WI38 (cell line): ENCODE results near the gene NNT.
"Not testable (repeated sequence)": the region's sequence is repeated elsewhere in the genome, so short reads cannot be mapped to it uniquely, and the experiment has no call there.

ENCODE experiments used
- H3K4me3 ChIP-seq: 2 replicates; pipeline ENCODE4 v1.5.1; 2011; ENCODE audit warnings: low read depth, mild to moderate bottlenecking, control low read depth, low read length
- CTCF ChIP-seq: IDR thresholded peaks from 2 replicates; pipeline ENCODE4 v1.5.1; 2012; ENCODE audit warnings: low read depth, mild to moderate bottlenecking, control low read depth, low read length

NNT gene

DNA sequence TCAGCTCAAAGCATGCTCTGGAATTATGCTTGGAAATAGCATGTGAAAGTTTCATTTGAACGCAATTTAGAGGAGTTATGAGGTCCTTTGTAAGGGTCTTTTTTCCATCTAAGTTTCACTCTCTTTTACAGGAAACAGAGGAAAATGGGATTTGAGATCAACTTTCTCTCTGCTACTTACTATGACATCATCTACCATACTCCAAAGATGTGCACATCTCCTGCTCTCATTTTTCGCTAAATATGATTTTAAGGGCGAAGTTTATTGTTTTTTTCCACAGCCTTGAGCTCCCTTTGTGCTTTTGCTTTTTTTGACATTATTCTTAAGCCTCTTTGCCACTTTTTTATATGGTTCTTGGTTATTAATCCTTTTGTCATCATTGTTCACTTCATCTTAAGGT lies 125.6 kb downstream of the NNT start:
- no peak for TF ChIP-seq CTCF

DNA sequence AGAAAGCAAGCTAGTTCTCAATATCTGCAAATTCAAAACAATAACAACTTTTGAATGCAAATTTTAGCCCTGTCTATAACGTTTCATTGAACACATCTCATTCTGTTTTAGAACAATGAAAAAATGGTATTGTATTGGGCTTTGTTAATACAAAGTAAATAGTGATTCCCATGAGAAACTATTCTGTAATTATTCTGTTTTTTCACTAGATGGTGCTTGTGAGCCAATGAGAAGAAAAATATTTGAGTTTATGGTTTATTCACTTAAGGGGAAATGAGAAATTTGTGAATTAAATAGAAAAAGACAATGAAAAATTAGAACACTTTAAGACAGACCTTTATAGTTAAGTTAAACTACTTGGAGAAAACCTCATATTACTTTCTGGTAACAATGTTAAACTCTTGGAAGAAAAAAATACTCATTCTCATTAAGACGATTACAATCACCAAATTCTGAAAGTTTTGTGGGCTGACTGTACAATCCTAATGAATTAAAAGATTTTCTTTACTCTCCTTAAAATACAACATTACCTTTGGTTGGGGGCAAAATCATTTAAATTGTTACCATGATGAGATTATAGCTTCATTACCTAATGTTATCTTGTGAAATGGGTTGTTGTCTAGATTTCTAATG lies 127.0 kb downstream of the NNT start:
- peak; percentile 17; the same call in 1 of the 2 replicates for TF ChIP-seq CTCF
- H3K4me3 ChIP-seq = no peak overlapping the region

More for the DNA sequence above, 125.6 kb downstream of the NNT start:
- H3K4me3 ChIP-seq = no peak overlapping the region

DNA sequence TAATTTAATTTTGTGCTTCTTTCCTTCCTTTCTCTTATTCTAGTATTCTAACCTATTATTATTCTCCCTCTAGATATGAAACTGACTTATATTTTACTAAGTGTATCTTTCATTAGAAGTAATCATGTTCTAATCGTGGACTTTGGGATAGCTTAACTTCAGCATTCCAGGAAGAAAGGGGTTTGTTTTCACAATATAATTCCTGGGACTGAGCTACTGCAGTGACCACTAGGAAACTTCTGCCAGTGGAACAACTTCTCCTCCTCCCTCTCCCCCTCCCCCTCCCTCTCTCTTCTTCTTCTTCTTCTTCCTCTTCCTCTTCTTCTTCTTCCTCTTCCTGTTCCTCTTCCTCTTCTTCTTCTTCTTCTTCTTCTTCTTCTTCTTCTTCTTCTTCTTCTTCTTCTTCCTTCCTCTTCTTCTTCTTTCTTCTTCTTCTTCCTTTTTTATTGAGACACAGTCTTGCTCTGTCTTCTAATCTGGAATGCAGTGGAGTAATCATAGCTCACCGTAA lies 127.9 kb downstream of the NNT start:
- H3K4me3 ChIP-seq = no peak overlapping the region
- TF ChIP-seq CTCF = no peak

DNA sequence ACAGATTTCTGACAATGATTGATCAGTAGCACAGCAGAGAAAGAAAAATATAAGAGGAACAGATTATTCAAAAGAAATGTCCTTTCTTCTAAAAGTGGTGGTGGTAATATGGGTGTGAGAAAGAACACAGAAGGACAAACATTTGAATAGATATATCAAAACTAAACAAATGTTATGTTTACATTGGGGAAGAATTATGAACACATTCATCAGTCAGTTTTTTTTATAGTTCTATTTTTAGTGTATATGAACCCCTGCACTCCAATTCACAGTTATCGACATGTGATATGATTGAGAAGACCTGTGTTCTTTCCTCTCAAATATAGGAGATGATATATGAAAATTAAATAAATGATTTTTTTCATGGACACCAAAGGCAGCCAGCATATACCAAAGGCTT lies 128.6 kb downstream of the NNT start:
- TF ChIP-seq CTCF = no peak
- no peak overlapping the region for H3K4me3 ChIP-seq

- not testable (repeated sequence) for H3K4me3 ChIP-seq
Observed at GRCh38 chr5:43745923-43746548, 143.1 kb downstream of the NNT start.

GRCh38 chr5:43750809-43751208 lies 147.8 kb downstream of the NNT start:
- TF ChIP-seq CTCF = no peak
- H3K4me3 ChIP-seq = no peak overlapping the region

- no peak overlapping the region for H3K4me3 ChIP-seq
- no peak for TF ChIP-seq CTCF
Observed at GRCh38 chr5:43753069-43753468, 150.1 kb downstream of the NNT start.
